Breast epithelium (tissue), 3 donors: Measurements from ENCODE around the gene PGBD5.

ENCODE experiments used
- POLR2AphosphoS5 ChIP-seq, 3 donors: sonication (generic); formaldehyde crosslinking; IDR thresholded peaks; one replicate each; pipeline ENCODE4 v1.6.1; 2017; ENCODE audit warnings: antibody characterized with exemption in 3 of 3
- TF ChIP-seq, protein P1 (sequence below), 3 donors: fragments of 450-650 bp; IDR thresholded peaks; one replicate each; pipeline ENCODE4 v1.5.1; 2016 to 2017; ENCODE audit warnings: antibody characterized with exemption in 3 of 3, mild to moderate bottlenecking in 3 of 3, moderate library complexity in 3 of 3

GRCh38 chr1:230381049-230381467 is 45.1 kb downstream of the PGBD5 start:
- TF ChIP-seq, protein P1, sequence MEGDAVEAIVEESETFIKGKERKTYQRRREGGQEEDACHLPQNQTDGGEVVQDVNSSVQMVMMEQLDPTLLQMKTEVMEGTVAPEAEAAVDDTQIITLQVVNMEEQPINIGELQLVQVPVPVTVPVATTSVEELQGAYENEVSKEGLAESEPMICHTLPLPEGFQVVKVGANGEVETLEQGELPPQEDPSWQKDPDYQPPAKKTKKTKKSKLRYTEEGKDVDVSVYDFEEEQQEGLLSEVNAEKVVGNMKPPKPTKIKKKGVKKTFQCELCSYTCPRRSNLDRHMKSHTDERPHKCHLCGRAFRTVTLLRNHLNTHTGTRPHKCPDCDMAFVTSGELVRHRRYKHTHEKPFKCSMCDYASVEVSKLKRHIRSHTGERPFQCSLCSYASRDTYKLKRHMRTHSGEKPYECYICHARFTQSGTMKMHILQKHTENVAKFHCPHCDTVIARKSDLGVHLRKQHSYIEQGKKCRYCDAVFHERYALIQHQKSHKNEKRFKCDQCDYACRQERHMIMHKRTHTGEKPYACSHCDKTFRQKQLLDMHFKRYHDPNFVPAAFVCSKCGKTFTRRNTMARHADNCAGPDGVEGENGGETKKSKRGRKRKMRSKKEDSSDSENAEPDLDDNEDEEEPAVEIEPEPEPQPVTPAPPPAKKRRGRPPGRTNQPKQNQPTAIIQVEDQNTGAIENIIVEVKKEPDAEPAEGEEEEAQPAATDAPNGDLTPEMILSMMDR (IDR thresholded peaks at IDR 0.05) = no peak
- TF ChIP-seq POLR2AphosphoS5 (IDR thresholded peaks at IDR 0.05) = no peak
